NT2/D1 (cell line): ENCODE measurements around the gene TRIM71.

Experiments used
- SUZ12 ChIP-seq: IDR thresholded peaks from 2 replicates; pipeline ENCODE4 v1.6.1; 2011; ENCODE audit not compliant: insufficient read length, insufficient read depth; ENCODE audit errors: extremely low read depth
- YY1 ChIP-seq: IDR thresholded peaks from 2 replicates; pipeline ENCODE4 v1.6.1; 2011; ENCODE audit not compliant: insufficient read length, insufficient read depth

GRCh38 chr3:32825601-32826375, 8.0 kb downstream of the TRIM71 start:
- TF ChIP-seq YY1 (no peak), SUZ12 (no peak)
